ENCODE measurements around the gene SIRT4. TPM values are rescaled to one million over a fixed set of nuclear protein-coding genes. Genes with fewer than 3 reads are reported as not detected.

Gene SIRT4
- total RNA-seq, 2 donors from 2014 or later = 2.8 to 5.8 TPM

GRCh38 chr12:120267736-120268135, 34.4 kb upstream of the SIRT4 start:
- ATAC-seq (no peak), DNase-seq (no peak)
- intact Hi-C loops (cut with DNase I) = no loop called here

DNA sequence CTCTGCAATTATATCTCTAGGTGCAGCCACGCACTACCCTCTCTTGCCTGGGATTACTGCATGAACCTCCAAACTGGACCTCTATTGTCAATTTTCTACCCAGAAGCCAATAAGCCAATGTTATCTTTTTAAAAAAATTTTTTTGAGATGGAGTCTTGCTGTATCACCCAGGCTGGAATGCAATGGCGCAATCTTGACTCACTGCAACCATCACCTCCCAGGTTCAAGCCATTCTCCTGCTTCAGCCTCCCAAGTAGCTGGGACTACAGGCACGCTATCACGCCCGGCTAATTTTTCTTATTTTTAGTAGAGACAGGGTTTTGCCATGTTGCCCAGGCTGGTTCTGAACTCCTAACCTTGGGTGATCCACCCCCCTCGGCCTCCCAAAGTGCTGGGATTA, 25.4 kb upstream of the SIRT4 start:
- intact Hi-C loops (cut with DNase I) = no loop called here
- ATAC-seq (peak in 1 of 2 donors; percentile 26), DNase-seq (no peak)

DNA sequence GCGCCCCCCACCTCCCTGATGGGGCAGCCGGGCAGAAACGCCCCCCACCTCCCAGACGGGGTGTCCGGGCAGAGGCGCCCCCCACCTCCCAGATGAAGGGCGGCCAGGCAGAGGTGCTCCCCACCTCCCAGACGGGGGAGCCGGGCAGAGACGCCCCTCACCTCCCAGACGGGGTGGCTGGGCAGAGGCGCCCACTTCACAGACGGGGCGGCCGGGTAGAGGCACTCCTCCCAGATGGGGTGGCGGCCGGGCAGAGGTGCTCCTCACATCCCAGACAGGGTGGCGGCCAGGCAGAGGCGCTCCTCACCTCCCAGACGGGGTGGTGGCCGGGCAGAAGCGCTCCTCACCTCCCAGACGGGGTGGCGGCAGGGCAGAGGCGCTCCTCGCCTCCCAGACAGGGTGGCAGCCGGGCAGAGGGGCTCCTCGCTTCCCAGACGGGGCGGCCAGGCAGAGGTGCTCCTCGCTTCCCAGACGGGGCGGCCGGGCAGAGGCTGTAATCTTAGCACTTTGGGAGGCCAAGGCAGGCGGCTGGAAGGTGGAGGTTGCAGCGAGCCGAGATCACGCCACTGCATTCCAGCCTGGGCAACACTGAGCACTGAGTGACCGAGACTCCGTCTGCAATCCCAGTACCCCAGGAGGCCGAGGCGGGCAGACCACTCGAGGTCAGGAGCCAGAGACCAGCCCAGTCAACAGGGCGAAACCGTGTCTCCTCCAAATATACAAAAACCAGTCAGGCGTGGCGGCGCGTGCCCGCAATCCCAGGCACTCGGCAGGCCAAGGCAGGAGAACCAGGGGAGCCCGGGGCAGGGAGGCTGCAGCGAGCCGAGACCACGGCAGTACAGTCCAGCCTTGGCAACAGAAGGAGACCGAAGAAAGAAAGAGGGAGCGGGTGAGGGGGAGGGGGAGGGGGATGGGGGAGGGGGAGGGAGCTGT, 23.7 kb upstream of the SIRT4 start:
- DNase-seq (no peak), ATAC-seq (no peak)
- intact Hi-C loops (cut with DNase I) = no loop called here

GRCh38 chr12:120283318-120283717, 18.8 kb upstream of the SIRT4 start:
- intact Hi-C loops (cut with DNase I) = no loop called here
- no peak for ATAC-seq
- no peak for DNase-seq

GRCh38 chr12:120284381-120284780, 17.7 kb upstream of the SIRT4 start:
- DNase-seq (no peak), ATAC-seq (no peak)
- intact Hi-C loops (cut with DNase I) = no loop called here

GRCh38 chr12:120286768-120287490, 15.2 kb upstream of the SIRT4 start:
- DNase-seq (no peak), ATAC-seq (no peak)
- intact Hi-C loops (cut with DNase I) = no loop called here

DNA sequence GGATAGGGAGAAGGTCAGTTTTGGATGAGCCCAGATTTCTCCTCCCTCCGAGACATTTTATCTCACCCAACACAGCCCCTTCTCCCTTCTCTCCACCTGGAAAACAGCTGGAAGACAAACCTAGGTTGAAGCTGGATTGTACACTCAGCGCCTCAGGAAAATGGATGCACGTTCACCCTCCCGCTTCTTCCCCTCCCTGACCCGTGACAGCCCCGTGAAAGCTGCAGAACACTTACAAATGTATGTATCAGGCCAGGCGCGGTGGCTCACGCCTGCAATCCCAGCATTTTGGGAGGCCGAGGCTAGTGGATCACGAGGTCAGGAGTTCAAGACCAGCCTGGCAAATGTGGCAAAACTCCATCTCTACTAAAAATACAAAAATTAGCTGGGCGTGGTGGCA, 14.6 kb upstream of the SIRT4 start:
- DNase-seq (no peak), ATAC-seq (no peak)
- intact Hi-C loops (cut with DNase I) = no loop called here

- intact Hi-C loops (cut with DNase I) = no loop called here
- DNase-seq = peak; percentile 24
- no peak for ATAC-seq
Measured at GRCh38 chr12:120290609-120291305, 11.4 kb upstream of the SIRT4 start.

DNA sequence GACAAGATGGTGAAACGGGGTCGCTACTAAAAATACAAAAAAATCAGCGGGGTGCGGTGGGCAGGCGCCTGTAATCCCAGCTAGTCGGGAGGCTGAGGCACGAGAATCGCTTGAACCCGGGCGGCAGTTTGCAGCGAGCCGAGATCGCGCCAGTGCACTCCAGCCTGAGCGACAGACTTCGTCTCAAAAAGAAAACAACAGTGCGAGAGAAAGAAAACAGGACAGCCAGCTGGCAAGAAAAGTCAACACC, 9.8 kb upstream of the SIRT4 start:
- ATAC-seq (peak; percentile 1 to 3), DNase-seq (no peak)
- intact Hi-C loops (cut with DNase I) = no loop called here

GRCh38 chr12:120292661-120293531, 9.2 kb upstream of the SIRT4 start, which contains the start of gene RNU4-1:
Gene RNU4-1, minus strand, starts transcription at chr12:120293237.
- DNase-seq (peak; percentile 76), ATAC-seq (peak; percentile 59 to 70)
- intact Hi-C loops (cut with DNase I) = no loop called here

- intact Hi-C loops (cut with DNase I) = no loop called here
- DNase-seq (no peak), ATAC-seq (no peak)
Measured at GRCh38 chr12:120314220-120314619, 12.1 kb downstream of the SIRT4 start.

DNA sequence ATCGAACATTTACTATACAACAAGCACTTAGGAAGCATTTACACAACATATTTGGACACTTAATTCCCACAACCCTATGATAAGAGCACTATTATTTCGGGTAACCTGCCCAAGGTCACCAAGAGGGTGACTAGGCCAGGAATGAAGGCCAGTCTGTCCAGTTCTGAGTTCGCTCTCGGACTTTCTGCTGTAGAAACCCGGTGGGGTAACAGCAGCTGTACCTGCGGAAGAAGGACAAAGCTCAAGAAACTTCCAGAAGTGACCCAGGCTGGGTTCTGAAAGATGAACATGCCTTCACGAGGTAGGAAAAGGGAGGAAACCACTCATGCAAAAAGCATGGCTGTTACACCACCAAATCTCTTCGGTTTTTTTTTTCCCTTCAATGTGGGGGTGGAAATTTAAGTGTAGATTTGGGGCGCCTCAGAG, 14.7 kb downstream of the SIRT4 start:
- DNase-seq = no peak
- peak in 1 of 2 donors; percentile 3 for ATAC-seq
- intact Hi-C loops (cut with DNase I) = no loop called here

DNA sequence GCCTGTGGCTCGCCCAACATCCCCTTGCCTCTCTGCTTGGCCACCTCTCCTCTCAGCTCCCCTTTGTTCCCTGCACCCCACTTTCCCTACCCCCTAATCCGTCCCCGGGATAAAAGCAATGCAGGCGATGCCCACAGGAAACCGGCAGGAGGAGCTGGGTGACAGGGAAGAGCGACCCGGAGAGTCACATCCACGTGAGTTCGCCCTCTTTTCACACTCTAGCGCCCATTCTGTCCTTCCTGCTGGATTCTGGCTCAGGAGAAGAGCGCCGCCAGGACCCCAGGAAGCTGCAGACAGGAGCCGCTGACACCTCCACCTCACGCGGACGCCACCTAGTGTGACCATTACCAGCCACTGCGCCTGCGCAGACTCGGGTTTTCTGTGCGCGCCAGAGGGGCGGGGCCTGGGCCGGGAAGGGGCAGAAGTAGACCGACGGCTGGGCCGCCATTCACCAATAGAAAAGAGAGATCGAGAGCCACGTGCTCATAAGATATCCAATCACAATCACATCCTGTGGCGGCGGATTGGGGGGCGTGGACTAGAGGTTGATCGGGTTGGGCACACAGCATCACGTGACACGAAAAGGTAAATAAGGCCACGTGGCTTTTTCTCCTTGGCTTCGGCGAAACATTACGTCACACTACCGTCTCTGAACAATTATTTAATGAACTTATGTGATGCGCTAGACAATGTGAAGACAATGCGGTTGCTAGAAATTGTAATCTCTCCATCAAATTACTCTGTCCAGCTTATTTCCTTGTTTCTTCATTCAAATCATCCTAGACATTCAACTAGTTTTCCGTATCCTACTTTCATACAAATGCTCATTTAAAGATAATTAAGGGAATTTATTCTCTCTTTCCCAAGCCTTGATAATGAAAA, 15.3 kb downstream of the SIRT4 start:
- DNase-seq = peak; percentile 100
- intact Hi-C loops (cut with DNase I) = no loop called here
- peak; percentile 100 for ATAC-seq

DNA sequence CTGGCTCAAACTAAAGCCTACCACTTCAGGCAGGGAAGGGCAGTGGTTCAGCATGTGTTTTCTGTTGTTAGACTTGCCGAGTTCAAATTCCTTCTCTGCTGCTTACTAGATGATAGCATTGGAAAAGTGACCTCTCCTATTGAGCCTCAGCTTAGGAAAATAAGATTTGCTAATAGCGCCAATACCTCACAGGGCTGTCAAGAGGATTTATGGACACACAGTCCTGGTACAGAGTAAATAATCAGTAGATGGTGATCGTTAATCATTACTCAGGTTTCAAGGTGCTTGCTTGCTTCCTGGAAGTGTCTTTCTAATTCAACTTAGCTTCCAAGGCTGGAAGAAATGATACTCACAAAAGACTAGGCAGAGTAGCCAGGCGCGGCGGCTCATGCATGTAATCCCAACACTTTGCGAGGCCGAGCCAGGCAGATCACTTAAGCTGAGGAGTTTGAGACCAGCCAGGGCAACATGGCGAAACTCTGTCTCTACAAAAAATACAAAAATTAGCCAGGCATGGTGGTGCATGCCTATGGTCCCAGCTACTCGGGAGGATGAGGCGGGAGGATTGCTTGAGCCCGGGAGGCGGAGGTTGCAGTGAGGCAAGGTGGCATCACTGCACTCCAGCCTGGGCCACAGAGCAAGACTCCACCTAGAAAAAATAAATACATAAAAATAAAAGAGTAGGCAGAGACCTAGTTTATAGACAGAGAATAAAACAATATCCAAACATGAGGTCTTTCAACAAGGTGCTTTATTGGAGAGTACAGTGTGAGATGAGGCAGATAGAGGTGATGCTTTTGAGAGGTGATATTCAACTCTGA, 19.5 kb downstream of the SIRT4 start:
- ATAC-seq = no peak
- DNase-seq = no peak
- intact Hi-C loops (cut with DNase I) = no loop called here

GRCh38 chr12:120323772-120324171, 21.7 kb downstream of the SIRT4 start:
- no peak for DNase-seq
- intact Hi-C loops (cut with DNase I) = no loop called here
- ATAC-seq = no peak

GRCh38 chr12:120324841-120325417, 22.8 kb downstream of the SIRT4 start:
- intact Hi-C loops (cut with DNase I) = no loop called here
- no peak for DNase-seq
- ATAC-seq = no peak

DNA sequence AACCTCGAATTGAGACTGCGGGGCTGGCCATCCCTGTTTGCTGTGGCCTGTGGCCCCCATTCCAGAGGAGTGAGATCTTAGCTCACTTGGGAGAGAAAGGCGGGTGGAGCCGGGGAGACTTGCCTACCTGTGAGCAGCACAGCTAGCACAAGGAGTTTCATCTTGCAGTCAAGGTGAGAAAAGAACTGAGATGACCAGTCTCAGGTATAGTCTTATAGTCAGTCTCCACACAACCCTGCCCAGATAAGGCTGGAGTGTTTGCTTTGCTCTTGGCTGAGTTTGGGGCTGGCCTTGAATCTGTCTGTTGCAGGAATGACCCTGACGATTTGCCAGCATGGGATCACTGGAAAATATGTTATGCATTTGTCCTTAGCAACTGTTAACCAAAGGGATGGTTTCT, 25.5 kb downstream of the SIRT4 start, which contains the start of gene PLA2G1B:
PLA2G1B (minus strand) TSS at position 187 of the 400 bp plus-strand sequence; CDS start at position 161, 26 bp downstream.
- ATAC-seq = no peak

More for the DNA sequence above, 25.5 kb downstream of the SIRT4 start, which contains the start of gene PLA2G1B:
- DNase-seq = no peak
- intact Hi-C loops (cut with DNase I) = no loop called here
